Articular chondrocyte of knee joint (primary cell): ENCODE results near the gene FRY. TPM values are rescaled to one million over a fixed set of nuclear protein-coding genes. Genes with fewer than 3 reads are reported as not detected.

Experiments used
- total RNA-seq: library from RNA; depleted of rRNA; stranded (reverse); fragments of >200 nt; gene quantifications from 2 replicates; pipeline ENCODE4 v1.2.3, GENCODE V29; 2012

The FRY gene
- total RNA-seq, result 14.1 and 14.7 TPM in 2 replicates

DNA sequence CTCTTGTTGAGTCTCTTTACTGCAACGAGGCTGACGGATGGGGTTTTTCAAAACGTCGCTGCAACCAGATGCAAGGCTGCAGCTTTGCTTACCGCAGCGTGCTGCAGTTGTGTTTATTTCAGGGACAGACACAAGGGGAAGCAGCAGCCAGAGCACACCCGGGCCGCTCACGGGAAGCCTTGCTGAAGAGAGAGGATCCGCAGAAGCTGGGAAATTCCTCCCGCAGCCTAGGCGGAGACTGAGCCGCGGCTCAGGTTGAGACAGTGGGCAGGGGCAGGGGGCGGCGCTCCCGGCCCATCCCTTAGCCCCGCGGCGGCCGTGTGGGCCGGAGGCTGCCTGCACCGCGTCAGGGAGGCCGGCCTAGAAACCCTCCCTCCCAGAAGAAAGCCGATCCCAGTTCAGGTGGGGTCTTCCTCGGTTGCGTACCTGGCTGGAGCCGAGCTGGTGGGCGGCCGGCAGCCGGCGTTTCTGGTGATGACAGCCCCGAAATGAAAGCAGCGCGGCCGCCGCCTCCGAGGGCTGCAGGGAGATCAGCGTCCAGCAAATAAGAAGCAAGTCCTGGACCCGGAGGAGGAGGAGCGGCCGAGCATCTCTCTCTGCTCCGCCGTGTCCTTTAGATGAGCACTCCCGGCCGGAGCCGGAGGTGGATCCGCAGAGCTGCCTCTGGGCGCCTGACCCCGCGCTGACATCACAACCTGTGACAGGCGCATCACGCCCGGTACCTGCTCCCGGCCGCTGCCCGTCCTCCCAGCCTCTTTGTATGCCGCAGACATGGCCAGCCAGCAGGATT lies at the start of gene FRY:
Gene FRY (plus strand): TSS at position 750 of the 790 bp plus-strand sequence. CDS start 22 bp downstream, at position 772.

GRCh38 chr13:32315238-32316027 lies 283.9 kb downstream of the FRY start, which contains the start of the genes BRCA2 and ZAR1L:
Gene BRCA2, plus strand, starts transcription at chr13:32315508. Its CDS starts 953 bp downstream, at chr13:32316461.
Gene ZAR1L, minus strand, starts transcription at chr13:32315363. Its CDS starts 3,438 bp downstream, at chr13:32311925.

